GM18867 (cell line): ENCODE measurements around the gene RPL7A.
A peak's percentile ranks its signal among the peaks of the same experiment; 100 is the strongest.
"Not testable (repeated sequence)": the region's sequence is repeated elsewhere in the genome, so short reads cannot be mapped to it uniquely, and the experiment has no call there.

ENCODE experiments used
- ATAC-seq: cut with Tn5 transposase; IDR thresholded peaks from one replicate; pipeline ENCODE4 v1.9.1; 2021; ENCODE audit warnings: mild to moderate bottlenecking, moderate library complexity; ENCODE audit not compliant: unreplicated experiment

Gene RPL7A

GRCh38 chr9:133327834-133328484, 20.1 kb upstream of the RPL7A start:
- no peak for ATAC-seq

GRCh38 chr9:133329306-133330156, 18.5 kb upstream of the RPL7A start:
- ATAC-seq: not testable (repeated sequence)

- ATAC-seq: no peak
These were observed 16.8 kb upstream of the RPL7A start for GRCh38 chr9:133331221-133331620.

GRCh38 chr9:133331641-133332380, 16.2 kb upstream of the RPL7A start:
- no peak for ATAC-seq

- ATAC-seq: no peak
These were observed 15.7 kb upstream of the RPL7A start for GRCh38 chr9:133332381-133332730.

- no peak for ATAC-seq
These were observed 15.0 kb upstream of the RPL7A start for GRCh38 chr9:133333011-133333410.

GRCh38 chr9:133333566-133333965, 14.5 kb upstream of the RPL7A start:
- ATAC-seq: no peak

- no peak for ATAC-seq
These were observed 13.9 kb upstream of the RPL7A start for GRCh38 chr9:133334161-133334560.

- ATAC-seq: not testable (repeated sequence)
These were observed 13.1 kb upstream of the RPL7A start for GRCh38 chr9:133334888-133335287.

- peak; percentile 77 for ATAC-seq
These were observed 11.8 kb upstream of the RPL7A start, which contains the start of gene SURF6 for GRCh38 chr9:133335924-133336811. SURF6 (minus strand) TSS chr9:133336188; CDS start chr9:133336132, 56 bp downstream.

- ATAC-seq: no peak
These were observed 8.4 kb upstream of the RPL7A start for GRCh38 chr9:133339641-133340040.

GRCh38 chr9:133340256-133340655, 7.8 kb upstream of the RPL7A start:
- ATAC-seq: no peak

GRCh38 chr9:133340916-133341315, 7.1 kb upstream of the RPL7A start:
- ATAC-seq: no peak

GRCh38 chr9:133341369-133342068, 6.5 kb upstream of the RPL7A start:
- no peak for ATAC-seq

GRCh38 chr9:133342069-133342406, 6.0 kb upstream of the RPL7A start:
- ATAC-seq: no peak

- no peak for ATAC-seq
These were observed 5.4 kb upstream of the RPL7A start for GRCh38 chr9:133342570-133342969.

GRCh38 chr9:133344071-133344470, 3.9 kb upstream of the RPL7A start:
- no peak for ATAC-seq

GRCh38 chr9:133344979-133345378, 3.0 kb upstream of the RPL7A start:
- ATAC-seq: no peak

- no peak for ATAC-seq
These were observed 2.4 kb upstream of the RPL7A start for GRCh38 chr9:133345596-133345995.
